Spleen (tissue), 7 donors: ENCODE measurements around the gene ENPP6.

ENCODE experiments used
- CTCF ChIP-seq, 11 experiments: fragments of 200-600 bp in 7 of 11; fragments of 450-650 bp in 4 of 11; sonication (generic) in 4 of 11; IDR thresholded peaks in 8 of 11; conservative IDR thresholded peaks in 3 of 11; 1 replicate in 7 of 11; 2 replicates in 4 of 11; pipeline versions ENCODE4 v1.4.0 to v1.8.0; 2016 to 2021; ENCODE audit warnings: antibody characterized with exemption in 11 of 11, inconsistent platforms in 4 of 11, mild to moderate bottlenecking in 1 of 11
- POLR2A ChIP-seq, 3 donors: fragments of 450-650 bp; IDR thresholded peaks; one replicate each; pipeline ENCODE4 v1.5.1; 2017; ENCODE audit warnings: antibody characterized with exemption in 3 of 3, mild to moderate bottlenecking in 1 of 3
- POLR2AphosphoS5 ChIP-seq, 3 donors: sonication (generic); formaldehyde crosslinking; IDR thresholded peaks; one replicate each; pipeline ENCODE4 v1.5.1; 2017; ENCODE audit warnings: antibody characterized with exemption in 3 of 3
- donor health status: DM: no; HTN: no; CAD: no; lungs with moderate emphysema.
- donor health status: DM: no; HTN: no; CAD: no.
- donor health status: DM: no; HTN: no; CAD: no.

- TF ChIP-seq CTCF (IDR thresholded peaks at IDR 0.05 in 8 of 11, conservative IDR thresholded peaks at IDR 0.05 in 3 of 11) (no peak), POLR2A (IDR thresholded peaks at IDR 0.05) (no peak), POLR2AphosphoS5 (IDR thresholded peaks at IDR 0.05) (no peak)
Observed at GRCh38 chr4:184108006-184108501, 109.6 kb downstream of the ENPP6 start.
